Small intestine (tissue), 7 donors: ENCODE data around the gene FRAS1. TPM values are rescaled to one million over a fixed set of nuclear protein-coding genes. Genes with fewer than 3 reads are reported as not detected.
"Not testable (repeated sequence)": the region's sequence is repeated elsewhere in the genome, so short reads cannot be mapped to it uniquely, and the experiment has no call there.

Experiments
- DNase-seq, 2 donors: peaks; one replicate each; pipeline versions ENCODE4 v3.0.0 to v3.0.0-alpha.2; 2013
- FAIRE-seq: peaks from 2 replicates; lab custom pipeline; 2012; peaks lifted over from hg19 to GRCh38; lab: Jason Lieb, UNC
- H3K27ac ChIP-seq, 3 donors: one replicate each; pipeline ENCODE4 v1.5.1; 2013; ENCODE audit warnings: low read length in 2 of 3, mild to moderate bottlenecking in 2 of 3, control low read depth in 1 of 3, inconsistent platforms in 1 of 3, low read depth in 1 of 3, moderate library complexity in 1 of 3
- H3K27me3 ChIP-seq, 3 donors: one replicate each; pipeline ENCODE4 v1.6.1; 2013; ENCODE audit warnings: low read length in 3 of 3, inconsistent platforms in 1 of 3; ENCODE audit not compliant: control insufficient read depth in 3 of 3, insufficient read depth in 3 of 3
- H3K36me3 ChIP-seq, 3 donors: one replicate each; pipeline ENCODE4 v1.6.1; 2013; ENCODE audit warnings: low read length in 3 of 3, inconsistent platforms in 1 of 3, low read depth in 1 of 3, mild to moderate bottlenecking in 1 of 3, moderate library complexity in 1 of 3; ENCODE audit not compliant: control insufficient read depth in 3 of 3, insufficient read depth in 2 of 3
- H3K4me1 ChIP-seq, 3 donors: one replicate each; pipeline ENCODE4 v1.6.1; 2013; ENCODE audit warnings: low read length in 2 of 3, inconsistent platforms in 1 of 3, low read depth in 1 of 3, mild to moderate bottlenecking in 1 of 3, moderate library complexity in 1 of 3; ENCODE audit not compliant: control insufficient read depth in 3 of 3, insufficient read depth in 2 of 3
- H3K4me3 ChIP-seq, 3 donors: one replicate each; pipeline ENCODE4 v1.5.1; 2013; ENCODE audit warnings: low read length in 3 of 3, control low read depth in 1 of 3, inconsistent platforms in 1 of 3, low read depth in 1 of 3, mild to moderate bottlenecking in 1 of 3, moderate library complexity in 1 of 3
- H3K9me3 ChIP-seq, 2 donors: one replicate each; pipeline ENCODE4 v1.6.1; 2013; ENCODE audit warnings: low read depth in 1 of 2, low read length in 1 of 2; ENCODE audit not compliant: control insufficient read depth in 2 of 2, insufficient read depth in 1 of 2
- WGBS, 3 donors: extraction: QIAGEN DNeasy Blood & Tissue Kit; methylation state at CpG; one replicate each; pipeline ENCODE4 v1.1.7; 2013; 5-methylcytosine and 5-hydroxymethylcytosine counted together
- polyA plus RNA-seq, 4 donors: library from polyadenylated mRNA; stranded (reverse) in 3 of 4; unstranded in 1 of 4; fragments of 200-250 nt in 3 of 4; fragments of 120-200 nt in 1 of 4; gene quantifications; one replicate each; pipeline versions ENCODE4 v1.2.1 to v1.2.3, GENCODE V29; 2013
- donor health status: healthy with polysubstance abuse.
- donor health status: control.
- donor health status: control.
- donor health status: Bipolar disorder and iron deficiency.
- donor health status: healthy.

Gene FRAS1
- polyA plus RNA-seq, 4 donors: 0.16 to 12.6 TPM; not detected in 2

DNA sequence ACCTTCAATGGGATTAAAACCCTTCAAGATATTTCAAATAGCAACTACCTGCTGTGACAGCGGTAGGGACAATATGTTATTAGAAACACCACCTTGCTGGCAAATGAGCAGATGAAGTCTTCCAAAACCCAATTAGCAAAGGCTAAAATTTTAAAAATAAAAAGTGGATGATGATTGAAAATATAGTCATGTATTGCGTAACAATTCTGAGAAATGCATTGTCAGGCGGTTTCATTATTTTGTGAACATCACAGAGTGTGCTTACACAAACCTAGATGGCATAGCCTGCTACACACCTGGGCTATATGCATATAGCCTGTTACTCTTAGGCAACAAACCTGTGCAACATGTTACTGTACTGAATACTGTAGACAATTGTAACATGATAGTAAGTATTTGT is 403.2 kb downstream of the FRAS1 start:
- DNase-seq (no peak), FAIRE-seq (no peak)
- 92 to 99% (median 97%) methylated on average over 3 of the region's 3 CpGs for WGBS, 3 donors
- no peaks in the 10 kb centered on the region for H3K9me3 ChIP-seq
- H3K4me3 ChIP-seq: no peak overlapping the region
- no peaks in the 10 kb centered on the region for H3K4me1 ChIP-seq
- no peaks in the 10 kb centered on the region for H3K27me3 ChIP-seq
- H3K36me3 ChIP-seq: peaks cover 0 to 12% (median 0%) of the 10 kb centered on the region in 3 donors
- H3K27ac ChIP-seq: no peak overlapping the region

DNA sequence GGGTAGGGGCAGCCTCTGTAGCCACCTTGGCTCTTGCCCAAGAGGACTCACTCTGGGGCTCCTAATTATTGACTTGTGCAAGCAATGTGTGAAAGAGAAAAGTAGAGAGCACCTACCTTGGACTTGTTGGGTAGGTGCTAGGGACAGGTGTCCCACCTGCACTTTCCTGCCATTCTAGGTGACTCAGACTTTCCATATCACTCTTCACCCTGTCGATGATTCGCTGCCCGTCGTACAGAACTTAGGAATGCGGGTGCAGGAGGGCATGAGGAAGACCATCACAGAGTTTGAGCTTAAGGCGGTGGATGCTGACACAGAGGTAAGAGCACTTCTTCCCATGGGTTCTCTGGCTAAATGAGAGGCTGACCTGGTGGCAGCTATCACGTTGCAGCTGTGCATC is 407.1 kb downstream of the FRAS1 start:
- no peak for DNase-seq
- FAIRE-seq: no peak
- H3K36me3 ChIP-seq: peaks cover 0 to 21% (median 0%) of the 10 kb centered on the region in 3 donors
- H3K27me3 ChIP-seq: no peaks in the 10 kb centered on the region
- no peaks in the 10 kb centered on the region for H3K4me1 ChIP-seq
- no peak overlapping the region for H3K4me3 ChIP-seq
- WGBS, 3 donors: 58 to 71% (median 63%) methylated on average over 7 of the region's 7 CpGs
- no peak overlapping the region for H3K27ac ChIP-seq
- H3K9me3 ChIP-seq: no peaks in the 10 kb centered on the region

DNA sequence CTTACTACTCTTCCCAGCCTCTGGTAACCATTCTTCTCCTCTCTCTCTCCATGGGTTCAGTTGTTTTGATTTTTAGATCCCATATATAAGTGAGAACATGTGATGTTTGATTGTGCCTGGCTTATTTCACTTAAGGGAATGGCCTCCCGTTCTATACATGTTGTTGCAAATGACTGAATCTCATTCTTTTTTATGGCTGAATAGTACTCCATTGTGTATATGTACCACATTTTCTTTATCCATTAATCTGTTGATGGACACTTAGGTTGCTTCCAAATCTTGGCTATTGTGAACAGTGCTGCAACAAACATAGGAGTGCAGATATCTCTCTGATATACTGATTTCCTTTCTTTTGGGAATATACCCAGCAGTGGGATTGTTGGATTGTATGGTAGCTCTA is 410.1 kb downstream of the FRAS1 start:
- 11 to 76% (median 57%) methylated on average over 1 of the region's 1 CpG for WGBS, 3 donors
- H3K27me3 ChIP-seq, H3K4me1 ChIP-seq, DNase-seq, H3K4me3 ChIP-seq, H3K9me3 ChIP-seq, H3K27ac ChIP-seq, FAIRE-seq: not testable (repeated sequence)
- peaks cover 0 to 22% (median 0%) of the 10 kb centered on the region in 3 donors for H3K36me3 ChIP-seq

DNA sequence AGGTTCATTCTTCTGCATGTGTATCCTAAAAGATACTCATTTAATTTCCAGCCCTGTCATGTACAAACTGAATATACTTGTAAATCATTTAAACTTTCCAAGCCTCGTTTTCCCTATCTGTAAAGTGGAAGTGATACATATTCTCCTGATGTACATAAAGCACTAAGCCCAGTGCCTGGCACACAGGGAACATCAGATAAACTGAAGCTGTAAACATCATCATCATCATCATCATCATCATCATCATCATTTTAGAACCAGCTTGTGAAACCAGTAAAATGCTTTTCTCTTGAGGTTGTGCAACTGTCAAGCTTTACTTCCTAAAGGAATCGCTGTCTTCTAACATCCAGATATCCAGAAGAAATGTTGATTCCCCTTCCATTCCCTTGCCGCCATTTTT is 411.1 kb downstream of the FRAS1 start:
- no peaks in the 10 kb centered on the region for H3K27me3 ChIP-seq
- H3K27ac ChIP-seq: no peak overlapping the region
- DNase-seq: no peak
- no peaks in the 10 kb centered on the region for H3K9me3 ChIP-seq
- peaks cover 0 to 22% (median 0%) of the 10 kb centered on the region in 3 donors for H3K36me3 ChIP-seq
- H3K4me1 ChIP-seq: no peaks in the 10 kb centered on the region
- no peak for FAIRE-seq
- no peak overlapping the region for H3K4me3 ChIP-seq
- WGBS, 3 donors: 66 to 77% (median 76%) methylated on average over 3 of the region's 3 CpGs

DNA sequence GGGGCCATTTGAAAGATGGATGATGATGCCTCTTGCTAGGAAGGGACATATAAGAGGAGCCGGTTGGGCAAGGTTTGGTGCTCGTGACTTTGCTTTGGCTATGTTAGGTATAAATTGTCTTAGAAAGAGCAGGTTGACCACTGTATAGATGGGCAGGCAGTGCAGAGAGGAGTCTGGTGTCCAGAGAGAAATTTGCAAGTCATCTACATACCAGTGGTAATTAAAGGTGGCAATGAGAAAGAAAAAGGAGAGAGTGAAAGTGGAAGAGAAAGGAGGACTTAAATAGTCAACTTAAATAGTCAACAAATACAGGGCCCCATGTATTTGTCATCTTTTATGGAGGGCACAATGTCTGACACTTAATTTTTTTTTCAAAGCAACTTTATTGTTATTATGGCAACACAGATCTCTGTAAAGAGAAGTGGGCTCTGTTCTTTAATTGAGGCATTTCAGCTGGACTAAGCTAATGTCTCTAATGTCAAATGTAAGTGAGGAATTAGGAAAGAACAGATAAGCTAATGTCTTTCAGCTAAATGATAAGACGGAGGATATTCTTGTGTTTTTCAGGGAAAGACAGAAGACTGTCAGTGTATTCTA is 419.1 kb downstream of the FRAS1 start:
- H3K9me3 ChIP-seq: no peaks in the 10 kb centered on the region
- H3K4me1 ChIP-seq: no peaks in the 10 kb centered on the region
- no peak overlapping the region for H3K27ac ChIP-seq
- H3K27me3 ChIP-seq: no peaks in the 10 kb centered on the region
- peaks cover 0 to 24% (median 0%) of the 10 kb centered on the region in 3 donors for H3K36me3 ChIP-seq
- DNase-seq (no peak), FAIRE-seq (no peak)
- no peak overlapping the region for H3K4me3 ChIP-seq
- WGBS, 3 donors: 85 to 91% (median 88%) methylated on average over 3 of the region's 3 CpGs

DNA sequence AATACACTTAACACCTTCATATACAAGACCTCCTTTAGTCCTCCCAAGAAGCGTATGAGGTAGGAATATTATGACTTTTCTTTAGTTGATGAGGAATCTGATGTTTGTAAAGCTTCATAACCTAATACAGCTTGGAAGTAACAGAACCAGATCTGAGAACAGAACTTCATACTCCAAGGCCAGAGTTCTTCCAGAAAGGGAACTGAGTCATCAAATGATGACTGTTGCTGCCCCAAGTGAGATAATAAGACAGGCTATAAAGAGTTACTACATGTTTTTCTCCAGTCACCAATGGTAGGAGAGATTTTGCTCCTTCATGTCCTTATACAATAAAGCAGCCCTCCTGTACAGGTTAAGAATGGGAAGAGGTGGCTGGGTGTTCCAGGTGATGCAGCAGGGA is 420.2 kb downstream of the FRAS1 start:
- no peaks in the 10 kb centered on the region for H3K4me1 ChIP-seq
- 4 to 47% (median 33%) methylated on average over 1 of the region's 1 CpG for WGBS, 3 donors
- no peaks in the 10 kb centered on the region for H3K9me3 ChIP-seq
- no peaks in the 10 kb centered on the region for H3K27me3 ChIP-seq
- H3K36me3 ChIP-seq: peaks cover 0 to 27% (median 0%) of the 10 kb centered on the region in 3 donors
- H3K4me3 ChIP-seq: no peak overlapping the region
- no peak overlapping the region for H3K27ac ChIP-seq
- DNase-seq (no peak), FAIRE-seq (no peak)

DNA sequence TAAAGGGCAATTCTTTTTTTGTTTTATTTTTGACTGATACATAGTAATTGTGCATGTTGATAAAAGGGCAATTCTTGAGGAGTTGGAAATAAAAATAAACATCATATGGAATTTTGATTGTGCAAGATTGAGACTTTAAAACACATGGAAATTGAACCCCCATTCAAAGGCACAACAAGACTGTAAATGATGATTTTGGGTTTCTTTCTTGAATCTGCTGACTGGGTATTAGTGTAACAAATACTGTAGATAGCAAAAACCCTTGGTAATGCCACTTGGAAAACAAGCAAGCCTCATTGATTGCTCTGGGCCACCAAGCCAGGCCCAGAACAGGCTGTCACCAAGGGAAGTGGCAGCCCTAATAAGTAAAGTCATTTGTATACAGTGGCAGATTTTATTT is 421.4 kb downstream of the FRAS1 start:
- no peaks in the 10 kb centered on the region for H3K4me1 ChIP-seq
- peaks cover 0 to 27% (median 0%) of the 10 kb centered on the region in 3 donors for H3K36me3 ChIP-seq
- FAIRE-seq (no peak), DNase-seq (no peak)
- H3K27me3 ChIP-seq: no peaks in the 10 kb centered on the region
- H3K4me3 ChIP-seq: no peak overlapping the region
- no peaks in the 10 kb centered on the region for H3K9me3 ChIP-seq
- no peak overlapping the region for H3K27ac ChIP-seq

DNA sequence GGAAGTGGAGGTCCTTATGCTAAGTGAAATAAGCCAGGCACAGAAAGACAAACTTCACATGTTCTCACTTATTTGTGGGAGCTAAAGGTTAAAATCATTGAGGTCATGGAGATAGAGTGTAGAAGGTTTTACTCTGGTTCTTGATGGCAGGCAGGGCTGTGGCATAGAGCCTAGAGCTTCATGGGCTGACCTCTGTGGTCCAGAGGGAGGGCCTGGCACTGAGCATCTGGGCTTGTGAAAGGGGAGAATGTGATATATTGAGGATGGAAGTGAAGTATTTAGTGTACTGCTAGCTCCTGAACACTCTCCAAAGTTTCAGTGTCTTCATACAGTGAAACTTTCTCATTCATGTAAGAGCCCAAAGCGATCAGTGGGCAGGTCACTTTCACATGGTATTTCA is 423.2 kb downstream of the FRAS1 start:
- FAIRE-seq (no peak), DNase-seq (no peak)
- Histone ChIP-seq H3K27ac (no peak overlapping the region), H3K36me3 (peaks cover 0 to 26% (median 0%) of the 10 kb centered on the region in 3 donors), H3K4me1 (no peaks in the 10 kb centered on the region), H3K4me3 (no peak overlapping the region), H3K9me3 (no peaks in the 10 kb centered on the region), H3K27me3 (no peaks in the 10 kb centered on the region)
- 94 to 96% (median 95%) methylated on average over 1 of the region's 1 CpG for WGBS, 3 donors

DNA sequence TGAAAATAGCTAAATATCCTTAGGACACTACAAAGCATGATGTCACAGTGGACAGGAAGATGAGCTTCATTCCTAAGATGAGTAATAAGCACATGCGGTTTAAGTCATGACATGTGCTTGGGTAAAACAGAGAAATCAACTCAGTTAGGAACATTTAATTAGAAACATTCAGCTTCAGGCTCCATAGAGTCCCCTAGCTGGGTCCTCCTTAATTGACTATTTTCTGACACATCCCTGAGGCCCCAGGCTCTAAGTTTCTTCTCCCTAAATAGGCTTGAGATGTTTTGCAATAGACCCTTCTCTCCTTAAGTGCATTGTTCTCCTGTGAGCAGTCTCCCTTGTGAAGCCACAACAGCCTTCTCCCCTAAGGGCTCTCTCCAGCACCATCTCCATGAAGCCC is 424.1 kb downstream of the FRAS1 start:
- 84 to 88% (median 86%) methylated on average over 1 of the region's 1 CpG for WGBS, 3 donors
- no peaks in the 10 kb centered on the region for H3K4me1 ChIP-seq
- H3K9me3 ChIP-seq: no peaks in the 10 kb centered on the region
- H3K4me3 ChIP-seq: no peak overlapping the region
- H3K36me3 ChIP-seq: peaks cover 0 to 22% (median 0%) of the 10 kb centered on the region in 3 donors
- DNase-seq: no peak
- no peak overlapping the region for H3K27ac ChIP-seq
- FAIRE-seq: no peak
- no peaks in the 10 kb centered on the region for H3K27me3 ChIP-seq
